Stimulated activated CD4-positive, alpha-beta T cell treated with anti-CD3 and anti-CD28 coated beads, TNF-alpha, amount 100 ng/mL, for 4 hours (primary cell): ENCODE results near the gene ADIPOR2.
"Not testable (repeated sequence)": the region's sequence is repeated elsewhere in the genome, so short reads cannot be mapped to it uniquely, and the experiment has no call there.

ENCODE experiments used
- DNase-seq, 3 experiments: peaks; one replicate each; pipeline ENCODE4 v3.0.0-alpha.2; 2020; ENCODE audit warnings: low read depth in 3 of 3

Gene ADIPOR2

DNA sequence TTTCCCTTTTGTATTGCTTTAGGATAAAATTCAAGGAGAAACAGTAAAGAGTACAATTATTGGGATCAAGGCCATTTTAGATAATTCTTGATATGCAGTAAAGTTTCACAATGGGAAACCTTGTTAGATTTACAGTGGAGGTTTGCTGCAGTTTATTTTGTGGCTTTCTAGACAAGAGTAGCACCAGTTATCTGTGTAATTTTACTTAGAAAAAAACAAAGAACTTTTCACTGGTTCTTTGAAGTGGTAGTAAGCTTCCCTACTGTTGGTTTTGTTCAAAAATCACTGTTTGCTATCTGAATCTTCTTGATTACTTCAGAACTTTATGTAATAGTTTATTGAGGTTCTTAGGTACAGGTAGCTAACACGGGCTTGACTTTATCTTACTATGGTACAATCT is 42.0 kb downstream of the ADIPOR2 start:
- DNase-seq, result no peak

DNA sequence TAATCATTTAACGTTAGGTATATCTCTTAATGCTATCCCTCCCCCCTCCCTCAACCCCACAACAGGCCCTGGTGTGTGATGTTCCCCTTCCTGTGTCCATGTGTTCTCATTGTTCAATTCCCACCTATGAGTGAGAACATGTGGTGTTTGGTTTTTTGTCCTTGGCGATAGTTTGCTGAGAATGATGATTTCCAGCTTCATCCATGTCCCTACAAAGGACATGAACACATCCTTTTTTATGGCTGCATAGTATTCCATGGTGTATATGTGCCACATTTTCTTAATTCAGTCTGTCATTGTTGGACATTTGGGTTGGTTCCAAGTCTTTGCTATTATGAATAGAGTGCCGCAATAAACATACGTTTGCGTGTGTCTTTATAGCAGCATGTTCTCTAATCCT is 42.8 kb downstream of the ADIPOR2 start:
- not testable (repeated sequence) for DNase-seq

- DNase-seq, result no peak
Observed at GRCh38 chr12:1737652-1738286, 46.9 kb downstream of the ADIPOR2 start.

DNA sequence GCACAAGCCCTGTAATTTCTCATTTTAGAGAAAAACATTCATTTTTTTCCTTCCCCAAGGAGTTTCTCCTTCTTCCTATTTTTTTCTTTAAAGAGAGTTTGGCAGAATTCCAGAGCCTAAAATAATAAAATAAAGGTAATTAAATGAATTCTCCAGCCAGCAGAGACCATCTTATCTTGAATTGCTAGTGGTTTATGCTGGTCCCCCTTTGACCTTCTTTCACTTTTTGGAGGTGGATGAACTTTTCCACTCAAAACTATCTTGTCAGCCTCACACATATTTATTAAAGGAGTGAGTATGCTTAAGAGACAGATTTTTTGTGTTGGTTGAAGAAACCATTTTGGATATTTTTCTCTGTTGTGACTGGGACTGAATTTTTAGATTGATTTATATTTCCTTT is 47.6 kb downstream of the ADIPOR2 start:
- DNase-seq, result no peak

GRCh38 chr12:1739368-1739767 is 48.5 kb downstream of the ADIPOR2 start:
- no peak for DNase-seq

- no peak for DNase-seq
Observed at GRCh38 chr12:1740161-1740948, 49.5 kb downstream of the ADIPOR2 start.

DNA sequence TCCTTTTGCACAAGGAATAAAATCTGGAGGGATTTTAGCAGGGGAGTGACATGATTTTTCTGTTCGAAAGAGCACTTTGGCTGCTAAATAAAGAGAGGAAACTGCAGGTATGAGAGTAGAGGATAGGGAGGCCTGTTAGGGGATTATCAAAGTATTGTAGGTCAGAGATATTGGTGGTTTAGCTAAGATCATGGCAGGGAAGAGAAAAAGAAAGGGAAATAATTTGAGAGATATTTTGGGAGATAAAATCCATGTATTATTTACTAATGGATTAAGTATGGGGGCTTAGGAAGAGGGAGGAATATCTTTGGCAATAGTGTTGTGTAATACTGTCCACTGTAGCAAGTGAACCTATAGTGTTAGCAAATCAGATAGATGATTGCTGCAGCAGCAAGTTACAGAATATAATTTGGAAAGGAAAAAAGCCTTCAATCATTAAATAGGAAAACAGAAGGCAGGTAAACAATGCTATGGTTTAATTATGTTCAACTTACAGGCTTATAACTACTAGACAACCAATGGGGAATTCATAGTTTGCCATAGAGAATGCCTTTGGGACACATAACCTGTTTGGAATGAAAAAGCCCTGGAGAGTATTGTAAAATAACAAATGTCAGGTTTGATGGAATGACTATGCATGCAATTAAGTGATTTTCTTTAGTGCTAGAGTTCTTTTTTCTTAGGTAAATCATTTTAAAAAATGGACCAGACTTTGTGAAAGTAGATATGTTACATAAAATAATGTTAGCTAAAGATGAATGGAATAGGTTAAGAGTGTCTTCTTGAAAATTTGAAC is 50.5 kb downstream of the ADIPOR2 start:
- DNase-seq, result no peak

- no peak for DNase-seq
Observed at GRCh38 chr12:1744932-1745331, 54.1 kb downstream of the ADIPOR2 start.

GRCh38 chr12:1747609-1748008 is 56.7 kb downstream of the ADIPOR2 start:
- no peak for DNase-seq

- DNase-seq, result no peak
Observed at GRCh38 chr12:1749019-1749418, 58.1 kb downstream of the ADIPOR2 start.

DNA sequence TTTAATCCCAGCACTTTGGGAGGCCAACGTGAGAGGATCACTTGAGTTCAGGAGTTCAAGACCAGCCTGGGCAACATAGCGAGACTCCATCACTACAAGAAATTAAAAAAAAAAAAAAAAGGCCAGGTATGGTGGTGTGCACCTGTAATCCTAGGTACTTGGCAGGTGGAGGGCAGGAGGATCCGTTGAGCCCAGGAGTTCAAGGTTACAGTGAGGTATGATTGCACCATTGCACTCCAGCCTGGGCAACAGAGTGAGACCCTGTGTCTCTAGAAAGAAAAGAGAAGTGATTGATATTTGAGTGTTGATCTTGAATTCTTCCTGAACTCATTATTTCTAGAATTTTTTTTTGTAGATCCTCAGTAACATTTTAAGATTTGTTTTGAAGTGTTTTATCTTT is 59.4 kb downstream of the ADIPOR2 start:
- DNase-seq, result no peak

DNA sequence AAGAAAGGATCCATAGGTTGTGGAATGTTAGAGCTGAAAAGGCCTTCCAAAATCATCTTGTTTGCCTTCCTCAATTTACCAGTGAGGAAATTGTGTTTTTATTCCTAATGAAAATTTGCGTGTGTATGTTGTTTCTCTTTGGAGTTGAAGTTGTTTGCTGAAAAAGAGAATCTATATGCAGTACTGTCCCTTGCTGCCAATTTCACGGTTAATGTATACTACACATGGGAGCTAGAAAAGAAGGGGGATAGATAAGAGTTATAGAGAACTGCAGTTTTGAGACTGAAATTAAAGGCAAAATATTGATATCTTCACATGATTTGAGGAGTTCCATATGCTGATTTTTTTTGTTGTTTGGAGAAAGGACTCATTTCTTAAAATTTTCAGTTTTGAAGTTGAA is 67.5 kb downstream of the ADIPOR2 start:
- no peak for DNase-seq

- no peak for DNase-seq
Observed at GRCh38 chr12:1758887-1759286, 68.0 kb downstream of the ADIPOR2 start.

DNA sequence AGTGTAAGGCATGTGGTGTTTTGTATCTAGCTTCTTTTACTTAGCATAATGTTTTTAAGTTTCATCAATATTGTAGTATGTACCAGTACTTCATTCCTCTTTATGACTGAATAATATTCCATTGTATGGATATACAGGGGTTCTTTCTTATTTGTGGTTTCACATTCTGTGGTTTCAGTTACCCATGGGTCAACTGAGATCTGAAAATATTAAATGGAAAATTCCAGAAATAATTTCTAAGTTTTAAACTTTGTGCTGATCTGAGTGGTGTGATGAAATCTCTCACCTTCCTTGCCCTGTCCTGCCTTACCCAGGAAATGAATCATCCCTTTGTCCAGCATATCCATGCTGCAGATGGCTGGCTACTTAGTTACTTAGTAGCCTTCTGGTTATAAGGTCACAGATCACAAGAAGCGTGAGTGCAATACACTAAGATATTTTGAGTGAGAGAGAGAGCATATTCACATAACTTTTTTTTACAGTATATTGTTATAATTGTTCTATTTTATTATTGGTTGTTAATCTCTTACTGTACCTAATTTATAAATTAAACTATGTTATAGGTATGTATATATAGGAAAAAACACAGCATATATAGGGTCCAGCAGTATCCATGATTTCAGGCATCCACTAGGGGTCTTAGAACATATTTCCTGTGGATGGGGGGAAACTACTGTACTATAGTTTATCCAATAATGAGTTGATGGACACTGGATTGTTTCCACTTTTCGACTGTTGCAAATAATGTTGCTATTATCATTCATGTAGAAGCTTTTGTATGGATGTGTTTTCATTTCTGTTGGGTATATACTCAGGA is 69.9 kb downstream of the ADIPOR2 start:
- no peak for DNase-seq

DNA sequence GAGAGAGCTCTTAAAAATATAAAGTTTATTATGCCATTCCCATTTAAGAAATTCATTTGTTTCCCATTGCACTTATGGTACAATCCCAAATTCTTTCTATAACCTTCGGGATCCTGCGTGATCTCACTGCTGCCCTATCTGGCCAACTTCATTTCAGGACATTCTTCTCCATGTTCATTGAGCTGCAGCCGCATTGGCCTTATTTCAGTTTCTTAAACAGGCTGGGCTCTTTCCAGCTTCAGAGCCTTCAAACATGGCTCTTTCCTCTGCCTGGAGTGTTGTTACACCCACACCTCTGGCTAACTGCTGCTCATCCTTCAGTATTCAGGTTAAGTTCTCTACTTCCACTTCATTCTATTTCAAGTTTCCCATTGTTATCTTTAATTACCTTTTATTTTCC is 71.0 kb downstream of the ADIPOR2 start:
- DNase-seq, result no peak

GRCh38 chr12:1763153-1763552 is 72.3 kb downstream of the ADIPOR2 start:
- DNase-seq, result no peak

- no peak for DNase-seq
Observed at GRCh38 chr12:1766110-1766509, 75.2 kb downstream of the ADIPOR2 start.

- DNase-seq, result no peak
Observed at GRCh38 chr12:1767407-1768090, 76.7 kb downstream of the ADIPOR2 start.

- no peak for DNase-seq
Observed at GRCh38 chr12:1768615-1769014, 77.7 kb downstream of the ADIPOR2 start.

DNA sequence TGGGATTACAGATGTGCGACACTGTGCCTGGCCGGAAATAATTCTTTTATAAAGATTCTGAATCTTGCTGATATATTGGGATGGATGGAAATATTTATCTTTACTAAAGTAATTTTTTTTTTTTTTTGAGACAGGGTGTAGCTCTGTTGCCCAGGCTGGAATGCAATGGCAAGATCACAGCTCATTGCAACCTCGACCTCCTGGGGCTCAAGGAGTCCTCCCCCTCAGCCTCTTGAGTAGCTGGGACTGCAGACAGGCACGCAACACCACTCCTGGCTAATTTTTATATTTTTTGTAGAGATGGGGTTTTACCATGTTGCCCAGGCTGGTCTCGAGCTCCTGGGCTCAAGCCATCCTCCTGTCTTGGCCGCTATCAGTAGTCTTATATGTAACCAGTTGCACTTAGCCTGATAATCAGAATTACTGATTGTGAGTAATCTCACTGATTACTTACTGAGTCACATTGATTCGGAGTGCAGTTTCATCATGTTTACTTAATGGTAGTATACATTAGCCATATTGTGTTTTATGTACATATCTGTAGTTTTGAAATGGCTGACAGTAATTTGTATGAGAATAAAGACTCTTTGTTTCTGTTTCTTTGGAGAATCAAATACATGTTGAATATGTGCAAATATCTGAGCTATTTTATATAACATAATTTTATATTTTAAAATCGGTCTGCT is 79.1 kb downstream of the ADIPOR2 start:
- no peak for DNase-seq
